ENCODE measurements around the gene PCF11.
"Not testable (repeated sequence)": the region's sequence is repeated elsewhere in the genome, so short reads cannot be mapped to it uniquely, and the experiment has no call there.

PCF11 gene

GRCh38 chr11:83156996-83157593 is at the start of gene PCF11:
Gene PCF11, plus strand, starts transcription at chr11:83157131. Its CDS starts 309 bp downstream, at chr11:83157440.
- DNase-seq (ENCODE audit: low spot score): no peak

GRCh38 chr11:83112886-83113285 is 44.0 kb upstream of the PCF11 start:
- DNase-seq (ENCODE audit: low spot score): no peak

- no peak for DNase-seq (ENCODE audit: low spot score)
Measured at GRCh38 chr11:83115026-83115425, 41.9 kb upstream of the PCF11 start.

GRCh38 chr11:83115551-83115950 is 41.4 kb upstream of the PCF11 start:
- no peak for DNase-seq (ENCODE audit: low spot score)

- DNase-seq (ENCODE audit: low spot score): no peak
Measured at GRCh38 chr11:83116015-83116641, 40.8 kb upstream of the PCF11 start.

GRCh38 chr11:83118814-83119213 is 38.1 kb upstream of the PCF11 start:
- no peak for DNase-seq (ENCODE audit: low spot score)

- no peak for DNase-seq (ENCODE audit: low spot score)
Measured at GRCh38 chr11:83119216-83119615, 37.7 kb upstream of the PCF11 start.

GRCh38 chr11:83120327-83120726 is 36.6 kb upstream of the PCF11 start:
- DNase-seq (ENCODE audit: low spot score): no peak

- no peak for DNase-seq (ENCODE audit: low spot score)
Measured at GRCh38 chr11:83122050-83122449, 34.9 kb upstream of the PCF11 start.

- no peak for DNase-seq (ENCODE audit: low spot score)
Measured at GRCh38 chr11:83122766-83123165, 34.2 kb upstream of the PCF11 start.

- no peak for DNase-seq (ENCODE audit: low spot score)
Measured at GRCh38 chr11:83124636-83125424, 32.1 kb upstream of the PCF11 start.

GRCh38 chr11:83125577-83125976 is 31.4 kb upstream of the PCF11 start:
- DNase-seq (ENCODE audit: low spot score): no peak

GRCh38 chr11:83127310-83127637 is 29.7 kb upstream of the PCF11 start:
- DNase-seq (ENCODE audit: low spot score): no peak

GRCh38 chr11:83132191-83132590 is 24.7 kb upstream of the PCF11 start:
- no peak for DNase-seq (ENCODE audit: low spot score)

GRCh38 chr11:83133266-83133665 is 23.7 kb upstream of the PCF11 start:
- not testable (repeated sequence) for DNase-seq (ENCODE audit: low spot score)

- no peak for DNase-seq (ENCODE audit: low spot score)
Measured at GRCh38 chr11:83139310-83139709, 17.6 kb upstream of the PCF11 start.

GRCh38 chr11:83140691-83141455 is 16.1 kb upstream of the PCF11 start:
- DNase-seq (ENCODE audit: low spot score): no peak

GRCh38 chr11:83147895-83148294 is 9.0 kb upstream of the PCF11 start:
- no peak for DNase-seq (ENCODE audit: low spot score)

- no peak for DNase-seq (ENCODE audit: low spot score)
Measured at GRCh38 chr11:83150450-83150849, 6.5 kb upstream of the PCF11 start.

- DNase-seq (ENCODE audit: low spot score): no peak
Measured at GRCh38 chr11:83151274-83151977, 5.5 kb upstream of the PCF11 start.

GRCh38 chr11:83152264-83152663 is 4.7 kb upstream of the PCF11 start:
- no peak for DNase-seq (ENCODE audit: low spot score)

- no peak for DNase-seq (ENCODE audit: low spot score)
Measured at GRCh38 chr11:83153764-83154163, 3.2 kb upstream of the PCF11 start.
